ENCODE measurements around the gene DEFB113. TPM values are rescaled to one million over a fixed set of nuclear protein-coding genes. Genes with fewer than 3 reads are reported as not detected.

Gene DEFB113
- total and polyA plus RNA-seq, 7 donors, result not detected

DNA sequence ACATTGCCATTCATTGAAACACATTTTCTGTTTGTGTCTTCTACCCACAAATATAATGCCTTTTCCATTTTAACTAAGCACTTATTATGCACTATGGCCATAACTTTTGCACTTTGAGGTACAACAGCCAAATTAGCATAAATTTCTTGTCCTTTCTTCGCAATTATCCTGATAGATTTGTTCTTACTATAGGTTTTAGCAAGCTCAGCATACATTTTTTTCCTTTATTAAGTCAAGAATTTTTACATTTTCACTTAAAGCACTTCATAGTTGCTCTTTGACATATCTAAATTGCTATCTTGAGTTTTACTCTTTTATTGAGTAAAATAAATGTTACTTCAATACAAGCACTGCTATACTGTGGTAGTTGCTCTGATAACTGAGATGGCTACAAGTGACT lies 11.2 kb downstream of the DEFB113 start:
- ATAC-seq (no peak), DNase-seq (no peak)
- Histone ChIP-seq H3K27me3 (ENCODE audit: insufficient read depth in 3 of 3, low read length in 2 of 3) (no peaks in the 10 kb centered on the region), H3K4me3 (no peak overlapping the region), H3K4me1 (no peaks in the 10 kb centered on the region), H3K9me3 (no peaks in the 10 kb centered on the region), H3K27ac (no peak overlapping the region), H3K36me3 (ENCODE audit: insufficient read depth in 1 of 2, low read depth in 1 of 2) (no peaks in the 10 kb centered on the region)
- no peak for TF ChIP-seq CTCF (IDR thresholded peaks at IDR 0.05)
- 82 to 86% (median 82%) methylated on average over 1 of the region's 1 CpG for WGBS, 3 donors
- intact Hi-C loops (cut with DNase I), result no loop called here

DNA sequence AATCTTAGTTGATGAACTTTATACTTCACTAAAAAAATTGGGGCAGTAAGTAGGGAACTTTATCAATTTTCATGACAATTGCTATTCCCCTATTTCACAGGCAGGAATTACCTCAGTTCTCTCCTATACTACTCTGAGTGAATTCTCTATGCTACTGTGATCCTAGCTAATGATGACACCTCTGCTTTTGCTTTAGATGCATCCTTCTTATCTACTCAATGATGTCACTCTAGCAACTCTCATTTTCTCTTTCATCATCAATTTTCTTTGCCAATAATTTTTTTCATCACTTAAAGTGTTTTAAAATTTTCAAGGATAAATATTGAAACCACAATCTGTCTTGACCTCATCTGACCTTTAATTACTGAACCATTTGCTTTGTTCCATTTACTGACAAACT lies 13.6 kb downstream of the DEFB113 start:
- no peak overlapping the region for H3K27ac ChIP-seq
- H3K4me1 ChIP-seq, result no peaks in the 10 kb centered on the region
- no peak overlapping the region for H3K4me3 ChIP-seq
- DNase-seq (no peak), ATAC-seq (no peak)
- no peaks in the 10 kb centered on the region for H3K27me3 ChIP-seq (ENCODE audit: insufficient read depth in 3 of 3, low read length in 2 of 3)
- no peaks in the 10 kb centered on the region for H3K9me3 ChIP-seq
- TF ChIP-seq CTCF (IDR thresholded peaks at IDR 0.05), result no peak
- H3K36me3 ChIP-seq (ENCODE audit: insufficient read depth in 1 of 2, low read depth in 1 of 2), result no peaks in the 10 kb centered on the region
- intact Hi-C loops (cut with DNase I), result no loop called here

DNA sequence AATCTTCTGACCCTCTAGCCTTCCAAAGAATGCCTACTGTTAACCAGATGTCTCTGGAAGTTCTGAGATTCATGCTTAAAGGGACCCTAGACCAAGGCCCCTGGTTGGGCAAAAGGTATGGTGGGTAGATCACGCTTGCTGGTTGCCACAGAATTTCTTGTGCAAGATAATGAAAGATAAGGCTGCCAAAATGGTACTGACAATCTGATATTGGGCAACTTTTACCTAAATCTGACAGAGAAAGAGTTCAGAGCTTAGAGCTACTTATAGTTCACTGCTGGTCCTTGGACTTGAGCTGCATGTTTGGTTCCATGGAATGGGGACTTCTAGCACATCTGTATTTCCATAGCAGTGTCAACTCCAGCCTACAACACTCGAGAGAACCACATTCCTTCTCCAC lies 17.5 kb downstream of the DEFB113 start:
- intact Hi-C loops (cut with DNase I), result no loop called here
- ATAC-seq (no peak), DNase-seq (no peak)
- Histone ChIP-seq H3K27ac (no peak overlapping the region), H3K4me1 (no peaks in the 10 kb centered on the region), H3K4me3 (no peak overlapping the region), H3K36me3 (ENCODE audit: insufficient read depth in 1 of 2, low read depth in 1 of 2) (no peaks in the 10 kb centered on the region), H3K27me3 (ENCODE audit: insufficient read depth in 3 of 3, low read length in 2 of 3) (no peaks in the 10 kb centered on the region), H3K9me3 (no peaks in the 10 kb centered on the region)
- WGBS, 3 donors, result 60 to 71% (median 64%) methylated on average over 2 of the region's 2 CpGs
- no peak for TF ChIP-seq CTCF (IDR thresholded peaks at IDR 0.05)

DNA sequence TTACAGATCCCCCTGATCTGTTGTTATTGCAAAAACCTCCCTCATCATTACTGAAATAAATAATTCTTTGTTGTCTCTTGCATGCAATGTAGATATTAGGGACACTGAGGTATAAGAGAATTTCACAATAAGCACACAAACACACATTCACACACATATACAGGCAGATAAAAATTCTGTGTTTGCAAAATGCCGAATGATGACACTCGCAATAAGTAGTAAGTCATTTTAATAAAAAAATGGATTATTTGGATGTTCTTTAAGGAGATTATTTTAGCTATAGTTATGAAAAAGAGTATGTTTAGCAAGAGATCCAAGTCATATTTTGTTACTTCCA lies 19.0 kb downstream of the DEFB113 start:
- Histone ChIP-seq H3K27ac (no peak overlapping the region), H3K9me3 (no peaks in the 10 kb centered on the region), H3K36me3 (ENCODE audit: insufficient read depth in 1 of 2, low read depth in 1 of 2) (no peaks in the 10 kb centered on the region), H3K4me1 (no peaks in the 10 kb centered on the region), H3K27me3 (ENCODE audit: insufficient read depth in 3 of 3, low read length in 2 of 3) (no peaks in the 10 kb centered on the region), H3K4me3 (no peak overlapping the region)
- ATAC-seq (no peak), DNase-seq (no peak)
- TF ChIP-seq CTCF (IDR thresholded peaks at IDR 0.05), result no peak
- intact Hi-C loops (cut with DNase I), result no loop called here
- 96 to 98% (median 97%) methylated on average over 2 of the region's 2 CpGs for WGBS, 3 donors

DNA sequence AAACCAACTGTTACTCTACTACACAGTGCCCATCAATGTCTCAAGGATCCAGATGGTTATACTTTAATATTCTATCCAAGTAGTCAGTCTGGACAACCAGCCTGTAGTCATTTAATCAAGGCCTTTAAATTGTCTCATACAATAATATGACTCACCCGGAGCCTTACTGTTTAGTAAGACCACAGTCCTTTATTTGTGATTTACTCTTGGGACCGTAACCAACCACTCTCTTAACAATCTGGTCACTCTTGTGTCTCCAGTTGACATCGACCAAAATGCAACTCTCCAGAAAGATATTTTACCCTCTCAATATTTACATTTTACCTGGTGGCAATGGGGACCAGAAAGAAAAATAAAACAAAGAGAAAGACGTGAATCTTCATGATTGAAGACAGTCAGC lies 20.4 kb downstream of the DEFB113 start:
- H3K4me1 ChIP-seq, result no peaks in the 10 kb centered on the region
- DNase-seq (no peak), ATAC-seq (no peak)
- no peaks in the 10 kb centered on the region for H3K9me3 ChIP-seq
- H3K27ac ChIP-seq, result no peak overlapping the region
- 87 to 91% (median 89%) methylated on average over 4 of the region's 4 CpGs for WGBS, 3 donors
- no peaks in the 10 kb centered on the region for H3K27me3 ChIP-seq (ENCODE audit: insufficient read depth in 3 of 3, low read length in 2 of 3)
- H3K4me3 ChIP-seq, result no peak overlapping the region
- H3K36me3 ChIP-seq (ENCODE audit: insufficient read depth in 1 of 2, low read depth in 1 of 2), result no peaks in the 10 kb centered on the region
- intact Hi-C loops (cut with DNase I), result no loop called here
- TF ChIP-seq CTCF (IDR thresholded peaks at IDR 0.05), result no peak

Measured in psoas muscle (tissue), 8 donors.